Endothelial cell of umbilical vein (primary cell): ENCODE results near the gene CFAP107. TPM values are rescaled to one million over a fixed set of nuclear protein-coding genes. Genes with fewer than 3 reads are reported as not detected.

Experiments
- BruUV-seq: library from RNA; stranded (reverse); fragments of 400-500 nt; replicated peaks from 2 replicates; lab custom pipeline; 2021; lab: Mats Ljungman, UMichigan
- CTCF ChIA-PET: fragments of 300-600, 350-600 bp; sonication (Branson Sonifier 250); formaldehyde crosslinking; loops from one replicate; lab custom pipeline; 2021; ENCODE audit warnings: antibody characterized with exemption, inconsistent platforms; lab: Charles Lee
- POLR2A ChIA-PET: fragments of 300-600, 350-600 bp; sonication (Branson Sonifier 250); formaldehyde crosslinking; loops from one replicate; lab custom pipeline; 2021; ENCODE audit warnings: antibody characterized with exemption, inconsistent platforms; lab: Charles Lee
- DNase-seq: peaks from one replicate; pipeline ENCODE4 v3.0.0-alpha.2; 2011; ENCODE audit warnings: low read depth, low spot score
- FAIRE-seq: peaks from 2 replicates; lab custom pipeline; 2011; peaks lifted over from hg19 to GRCh38; lab: Jason Lieb, UNC
- H2AFZ ChIP-seq: 2 replicates; pipeline ENCODE4 v1.6.0; 2012; ENCODE audit warnings: low read depth, low read length, control low read depth, inconsistent platforms
- H3K27ac ChIP-seq: 2 replicates; pipeline ENCODE4 v1.5.1; 2011; ENCODE audit warnings: low read depth, mild to moderate bottlenecking, control low read depth, low read length, moderate library complexity; ENCODE audit not compliant: insufficient read depth
- H3K27me3 ChIP-seq, 2 experiments: 2 replicates each; pipeline versions ENCODE4 v1.6.0 to v1.6.1; 2011; ENCODE audit warnings: low read length in 2 of 2, mixed read lengths in 1 of 2; ENCODE audit not compliant: control insufficient read depth in 2 of 2, insufficient read depth in 2 of 2
- H3K36me3 ChIP-seq, 2 experiments: 2 replicates in 1 of 2; 3 replicates in 1 of 2; pipeline ENCODE4 v1.5.1; 2011; ENCODE audit warnings: low read length in 2 of 2, mild to moderate bottlenecking in 1 of 2, moderate library complexity in 1 of 2; ENCODE audit not compliant: control insufficient read depth in 2 of 2, insufficient read depth in 2 of 2; ENCODE audit errors: extremely low read depth in 1 of 2
- H3K4me1 ChIP-seq: 3 replicates; pipeline ENCODE4 v1.5.1; 2011; ENCODE audit warnings: mild to moderate bottlenecking, low read length; ENCODE audit not compliant: control insufficient read depth, insufficient read depth; ENCODE audit errors: extremely low read depth
- H3K4me2 ChIP-seq: 2 replicates; pipeline ENCODE4 v1.6.1; 2011; ENCODE audit warnings: low read length, control low read depth, mixed read lengths; ENCODE audit not compliant: insufficient read depth
- H3K4me3 ChIP-seq, 3 experiments: fragments of 200-600 bp in 1 of 3; sonication (generic), shearing (Covaris generic) in 1 of 3; replicated peaks in 1 of 3; 2 replicates each; pipeline ENCODE4 v1.5.1; 2011 to 2016; ENCODE audit warnings: control low read depth in 3 of 3, low read length in 3 of 3, mild to moderate bottlenecking in 2 of 3, inconsistent platforms in 1 of 3, low read depth in 1 of 3, moderate library complexity in 1 of 3; ENCODE audit not compliant: insufficient read depth in 1 of 3
- H3K79me2 ChIP-seq: 2 replicates; pipeline ENCODE4 v1.6.0; 2012; ENCODE audit warnings: low read length, inconsistent platforms; ENCODE audit not compliant: control insufficient read depth, insufficient read depth
- H3K9ac ChIP-seq: replicated peaks from 2 replicates; pipeline ENCODE3; 2011; ENCODE audit warnings: low read length, control low read depth; ENCODE audit not compliant: insufficient read depth; ENCODE audit errors: extremely low read depth
- H3K9me1 ChIP-seq: replicated peaks from 3 replicates; pipeline ENCODE4 v1.6.0; 2011; ENCODE audit warnings: mild to moderate bottlenecking, low read length; ENCODE audit not compliant: control insufficient read depth, insufficient read depth; ENCODE audit errors: extremely low read depth
- H3K9me3 ChIP-seq: replicated peaks from 2 replicates; pipeline ENCODE4 v1.5.1; 2012; ENCODE audit warnings: low read length, inconsistent platforms; ENCODE audit not compliant: control insufficient read depth, insufficient read depth
- H4K20me1 ChIP-seq: replicated peaks from 2 replicates; pipeline ENCODE3; 2011; ENCODE audit warnings: mild to moderate bottlenecking, low read length; ENCODE audit not compliant: control insufficient read depth, insufficient read depth; ENCODE audit errors: extremely low read depth
- JUN ChIP-seq: IDR thresholded peaks from 2 replicates; pipeline ENCODE4 v1.6.1; 2011; ENCODE audit warnings: borderline replicate concordance, low read depth; ENCODE audit not compliant: insufficient read length, insufficient read depth
- dilution Hi-C: fragments of 300-500 bp; cut with MboI; formaldehyde crosslinking; loops from one replicate; pipeline ENCODE4 v1.15.0; 2019; ENCODE audit warnings: low sequenced_read_pairs; ENCODE audit not compliant: extremely low pct_ligation_motif_present
- intact Hi-C: fragments of 100-400 bp; cut with micrococcal nuclease; formaldehyde crosslinking; loops from one replicate; pipeline ENCODE4 v1.10.0; 2022
- polyA plus RNA-seq, 4 experiments: library from polyadenylated mRNA; depleted of rRNA in 3 of 4; stranded (reverse) in 3 of 4; unstranded in 1 of 4; fragments of >200 nt; gene quantifications; 2 replicates each; pipeline versions ENCODE4 v1.2.1 to v1.2.3, GENCODE V29; 2011 to 2012; ENCODE audit warnings: missing spikeins in 1 of 4
- total RNA-seq: library from RNA; stranded (reverse); gene quantifications from 2 replicates; pipeline ENCODE4 v1.2.3, GENCODE V29; 2021

CFAP107 gene
- total and polyA plus RNA-seq, 2 donors (not counting 3 experiments of a cell fraction or from before 2014, with no cell fraction given) = not detected

DNA sequence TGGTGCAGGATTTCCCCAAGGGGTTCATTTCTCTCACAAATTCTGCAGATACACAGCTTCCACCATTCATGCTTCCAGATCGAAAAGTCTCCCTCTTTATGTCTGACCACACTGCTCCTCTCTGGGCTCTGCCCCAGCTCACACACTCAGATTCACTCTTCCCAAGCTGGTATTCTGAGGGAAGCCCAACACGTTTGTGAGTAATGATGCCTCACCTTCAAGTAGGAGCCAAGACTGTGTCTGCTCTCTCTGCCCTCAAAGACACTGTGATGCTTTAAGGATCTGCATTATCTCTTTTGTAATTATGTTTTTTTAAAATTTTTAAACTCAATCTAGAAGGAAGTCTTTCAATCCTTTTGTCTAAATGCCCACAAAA is 65.4 kb downstream of the CFAP107 start:
- no peaks in the 10 kb centered on the region for H3K27me3 ChIP-seq
- H3K4me2 ChIP-seq = no peak overlapping the region
- POLR2A ChIA-PET = no interaction called here
- no peak for TF ChIP-seq JUN
- H2AFZ ChIP-seq = no peak overlapping the region
- H4K20me1 ChIP-seq = no peaks in the 10 kb centered on the region
- no peaks in the 10 kb centered on the region for H3K4me1 ChIP-seq
- no peaks in the 10 kb centered on the region for H3K9me1 ChIP-seq
- DNase-seq (no peak), FAIRE-seq (no peak)
- no peaks in the 10 kb centered on the region for H3K36me3 ChIP-seq
- dilution Hi-C loops (no loop called here), intact Hi-C loops (no loop called here)
- no peak overlapping the region for H3K4me3 ChIP-seq
- CTCF ChIA-PET = no interaction called here
- no peaks in the 10 kb centered on the region for H3K79me2 ChIP-seq
- no peak overlapping the region for H3K9ac ChIP-seq
- H3K27ac ChIP-seq = no peak overlapping the region
- no peaks in the 10 kb centered on the region for H3K9me3 ChIP-seq
- BruUV-seq = no TSS peak

Other genes with a start within 250 kb of the CFAP107 start
- 54.3 and 75.2 TPM in 2 replicates for gene DHRS3, start 128.0 kb upstream of the CFAP107 start, total RNA-seq
- 54.3 and 58.4 TPM in 2 replicates for gene DHRS3, start 128.0 kb upstream of the CFAP107 start, polyA plus RNA-seq
- not detected in 2 replicates for gene AADACL4, start 102.1 kb upstream of the CFAP107 start, total RNA-seq
- gene AADACL4, start 102.1 kb upstream of the CFAP107 start, polyA plus RNA-seq = not detected in 2 replicates
- not detected in 2 replicates for gene AADACL3, start 30.1 kb upstream of the CFAP107 start, total RNA-seq
- gene AADACL3, start 30.1 kb upstream of the CFAP107 start, polyA plus RNA-seq = not detected in 2 replicates
- gene PRAMEF12, start 27.5 kb downstream of the CFAP107 start, total RNA-seq = not detected in 2 replicates
- not detected in 2 replicates for gene PRAMEF12, start 27.5 kb downstream of the CFAP107 start, polyA plus RNA-seq
- not detected in 2 replicates for gene PRAMEF1, start 45.2 kb downstream of the CFAP107 start, total RNA-seq
- not detected in 2 replicates for gene PRAMEF1, start 45.2 kb downstream of the CFAP107 start, polyA plus RNA-seq
- not detected in 2 replicates for gene PRAMEF11, start 85.2 kb downstream of the CFAP107 start, total RNA-seq
- not detected in 2 replicates for gene PRAMEF11, start 85.2 kb downstream of the CFAP107 start, polyA plus RNA-seq
- not detected in 2 replicates for gene HNRNPCL1, start 102.5 kb downstream of the CFAP107 start, total RNA-seq
- not detected in 2 replicates for gene HNRNPCL1, start 102.5 kb downstream of the CFAP107 start, polyA plus RNA-seq
- gene PRAMEF2, start 110.9 kb downstream of the CFAP107 start, total RNA-seq = not detected in 2 replicates
- gene PRAMEF2, start 110.9 kb downstream of the CFAP107 start, polyA plus RNA-seq = not detected in 2 replicates
- not detected in 2 replicates for gene PRAMEF4, start 140.0 kb downstream of the CFAP107 start, total RNA-seq
- gene PRAMEF4, start 140.0 kb downstream of the CFAP107 start, polyA plus RNA-seq = not detected in 2 replicates
- gene PRAMEF10, start 152.1 kb downstream of the CFAP107 start, total RNA-seq = not detected in 2 replicates
- gene PRAMEF10, start 152.1 kb downstream of the CFAP107 start, polyA plus RNA-seq = not detected in 2 replicates
- gene PRAMEF7, start 170.4 kb downstream of the CFAP107 start, total RNA-seq = not detected in 2 replicates
- not detected in 2 replicates for gene PRAMEF7, start 170.4 kb downstream of the CFAP107 start, polyA plus RNA-seq
- not detected in 2 replicates for gene PRAMEF6, start 201.4 kb downstream of the CFAP107 start, total RNA-seq
- gene PRAMEF6, start 201.4 kb downstream of the CFAP107 start, polyA plus RNA-seq = not detected in 2 replicates